T-helper 2 cell (primary cell): Measurements from ENCODE around the gene EOLA1.
A peak's percentile ranks its signal among the peaks of the same experiment; 100 is the strongest.
"Not testable (repeated sequence)": the region's sequence is repeated elsewhere in the genome, so short reads cannot be mapped to it uniquely, and the experiment has no call there.

Experiments
- DNase-seq, 5 experiments: peaks; one replicate each; pipeline versions ENCODE4 v3.0.0 to v3.0.0-alpha.2; 2012 to 2022

The EOLA1 gene

GRCh38 chrX:149545545-149546543 is 5.0 kb downstream of the EOLA1 start:
- peak in 1 of 5 experiments; percentile 11 for DNase-seq

- not testable (repeated sequence) for DNase-seq
These were observed 6.2 kb downstream of the EOLA1 start for GRCh38 chrX:149546962-149547361.

- DNase-seq = not testable (repeated sequence)
These were observed 7.0 kb downstream of the EOLA1 start for GRCh38 chrX:149547782-149548181.

- DNase-seq = not testable (repeated sequence)
These were observed 8.9 kb downstream of the EOLA1 start, which contains the start of gene HSFX3 for GRCh38 chrX:149549701-149550100. TSS of gene HSFX3 (minus strand) at chrX:149549924. CDS start at chrX:149549852, 72 bp downstream.

GRCh38 chrX:149550454-149550853 is 9.6 kb downstream of the EOLA1 start:
- DNase-seq = not testable (repeated sequence)

- not testable (repeated sequence) for DNase-seq
These were observed 10.6 kb downstream of the EOLA1 start for GRCh38 chrX:149551245-149551938.

GRCh38 chrX:149551939-149552248 is 11.1 kb downstream of the EOLA1 start:
- DNase-seq = not testable (repeated sequence)

GRCh38 chrX:149555251-149555650 is 14.4 kb downstream of the EOLA1 start:
- DNase-seq = not testable (repeated sequence)

- no peak for DNase-seq
These were observed 22.5 kb downstream of the EOLA1 start for GRCh38 chrX:149563359-149563758.

GRCh38 chrX:149567621-149568417 is 27.0 kb downstream of the EOLA1 start:
- no peak for DNase-seq

GRCh38 chrX:149568701-149569296 is 28.0 kb downstream of the EOLA1 start:
- DNase-seq = no peak

- DNase-seq = peak in 1 of 5 experiments; percentile 39
These were observed 29.0 kb downstream of the EOLA1 start for GRCh38 chrX:149569770-149570169.

GRCh38 chrX:149570668-149571067 is 29.9 kb downstream of the EOLA1 start:
- DNase-seq = no peak

- DNase-seq = no peak
These were observed 31.0 kb downstream of the EOLA1 start for GRCh38 chrX:149571770-149572169.

- no peak for DNase-seq
These were observed 31.9 kb downstream of the EOLA1 start for GRCh38 chrX:149572743-149573142.

- DNase-seq = not testable (repeated sequence)
These were observed 32.6 kb downstream of the EOLA1 start for GRCh38 chrX:149573456-149573855.

GRCh38 chrX:149585631-149586030 is 44.8 kb downstream of the EOLA1 start:
- not testable (repeated sequence) for DNase-seq

- not testable (repeated sequence) for DNase-seq
These were observed 46.5 kb downstream of the EOLA1 start, which contains the start of gene MAGEA9B for GRCh38 chrX:149587359-149587758. TSS of gene MAGEA9B (minus strand) at chrX:149587459. CDS start at chrX:149583179, 4,280 bp downstream.

- not testable (repeated sequence) for DNase-seq
These were observed 50.2 kb downstream of the EOLA1 start for GRCh38 chrX:149590993-149591392.

GRCh38 chrX:149595214-149595613 is 54.4 kb downstream of the EOLA1 start, which contains the start of gene HSFX2:
TSS of gene HSFX2 (minus strand) at chrX:149595314. CDS start at chrX:149594700, 614 bp downstream.
- DNase-seq = not testable (repeated sequence)

- DNase-seq = not testable (repeated sequence)
These were observed 55.1 kb downstream of the EOLA1 start for GRCh38 chrX:149595943-149596342.
